Mucosa of stomach (tissue), 1 donor: ENCODE measurements around the gene ALMS1.
"Not testable (repeated sequence)": the region's sequence is repeated elsewhere in the genome, so short reads cannot be mapped to it uniquely, and the experiment has no call there.

Experiments used
- H3K27me3 ChIP-seq: one replicate; pipeline ENCODE4 v1.7.0; 2013; ENCODE audit warnings: mild to moderate bottlenecking, low read length; ENCODE audit not compliant: control insufficient read depth, insufficient read depth
- H3K36me3 ChIP-seq: one replicate; pipeline ENCODE4 v1.7.0; 2013; ENCODE audit warnings: low read length; ENCODE audit not compliant: control insufficient read depth, insufficient read depth
- H3K4me1 ChIP-seq: one replicate; pipeline ENCODE4 v1.7.0; 2013; ENCODE audit warnings: mild to moderate bottlenecking, low read length; ENCODE audit not compliant: control insufficient read depth, insufficient read depth
- H3K4me3 ChIP-seq: one replicate; pipeline ENCODE4 v1.7.0; 2013; ENCODE audit warnings: low read length
- H3K9ac ChIP-seq: one replicate; pipeline ENCODE4 v1.7.0; 2013; ENCODE audit warnings: mild to moderate bottlenecking, low read length, moderate library complexity
- H3K9me3 ChIP-seq: one replicate; pipeline ENCODE4 v1.7.0; 2013; ENCODE audit warnings: mild to moderate bottlenecking, low read length, moderate library complexity; ENCODE audit not compliant: control insufficient read depth
- donor health status: Pancreatic carcinoma.

Gene ALMS1

GRCh38 chr2:73483874-73484273 is 98.2 kb downstream of the ALMS1 start:
- not testable (repeated sequence) for H3K4me1 ChIP-seq, H3K9me3 ChIP-seq, H3K9ac ChIP-seq, H3K27me3 ChIP-seq, H3K36me3 ChIP-seq, H3K4me3 ChIP-seq

DNA sequence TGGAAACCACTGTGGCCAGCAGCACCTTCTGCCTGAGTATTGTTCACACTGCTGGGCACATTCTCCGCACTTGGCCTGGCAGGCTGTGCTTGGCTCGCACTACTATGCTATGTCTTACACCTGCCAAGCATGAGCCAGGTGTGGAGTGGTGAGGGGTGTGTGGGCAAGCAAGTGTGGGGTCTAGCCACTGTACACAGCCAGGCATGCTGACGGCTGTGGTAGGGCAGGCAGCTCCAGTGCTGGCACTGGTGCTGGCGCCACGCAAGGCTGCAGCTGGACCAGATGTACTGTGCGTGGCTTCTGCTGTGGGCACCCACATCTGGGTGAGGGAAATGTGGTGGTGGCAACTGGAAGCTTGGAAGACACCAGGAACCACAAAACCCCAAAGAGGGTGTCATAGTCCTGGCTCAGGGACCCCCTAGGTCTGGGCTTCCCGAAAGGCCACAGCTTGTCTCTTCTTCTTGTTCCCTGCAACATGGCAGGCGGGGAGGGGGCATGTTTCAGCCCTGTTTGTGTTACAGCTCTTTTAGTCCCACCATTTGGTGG is 101.5 kb downstream of the ALMS1 start:
- H3K27me3 ChIP-seq: no peaks in the 10 kb centered on the region
- H3K4me1 ChIP-seq: no peaks in the 10 kb centered on the region
- no peak overlapping the region for H3K4me3 ChIP-seq
- H3K9ac ChIP-seq: no peak overlapping the region
- H3K36me3 ChIP-seq: peaks cover 8% of the 10 kb centered on the region
- H3K9me3 ChIP-seq: no peaks in the 10 kb centered on the region

DNA sequence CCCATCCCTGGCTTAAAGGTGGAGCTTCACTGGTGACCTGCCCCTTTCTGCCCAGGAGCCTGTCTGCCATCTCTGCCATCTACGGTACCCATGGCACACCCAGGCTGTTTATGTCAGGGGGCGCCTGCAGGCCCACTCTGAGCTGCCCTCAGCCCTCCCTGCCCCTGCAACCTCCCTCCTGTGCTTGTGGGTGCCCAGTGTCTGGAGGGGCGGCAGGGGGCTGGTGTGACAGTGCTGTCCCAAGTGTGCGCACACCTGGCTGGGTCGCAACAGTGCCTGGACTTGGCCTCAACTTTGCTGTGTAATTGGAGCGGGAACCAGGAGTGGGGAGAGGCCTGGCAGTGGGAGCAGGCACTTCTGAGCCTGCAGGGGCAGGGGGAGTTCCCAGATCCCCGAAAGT is 102.4 kb downstream of the ALMS1 start:
- no peak overlapping the region for H3K4me3 ChIP-seq
- H3K9me3 ChIP-seq: no peaks in the 10 kb centered on the region
- no peak overlapping the region for H3K9ac ChIP-seq
- H3K4me1 ChIP-seq: no peaks in the 10 kb centered on the region
- peaks cover 8% of the 10 kb centered on the region for H3K36me3 ChIP-seq
- H3K27me3 ChIP-seq: no peaks in the 10 kb centered on the region

GRCh38 chr2:73489053-73489452 is 103.4 kb downstream of the ALMS1 start:
- Histone ChIP-seq H3K36me3 (peaks cover 8% of the 10 kb centered on the region), H3K9me3 (no peaks in the 10 kb centered on the region), H3K4me3 (no peak overlapping the region), H3K27me3 (no peaks in the 10 kb centered on the region), H3K4me1 (no peaks in the 10 kb centered on the region), H3K9ac (no peak overlapping the region)

- Histone ChIP-seq H3K4me3 (no peak overlapping the region), H3K9ac (no peak overlapping the region), H3K4me1 (no peaks in the 10 kb centered on the region), H3K9me3 (no peaks in the 10 kb centered on the region), H3K36me3 (peaks cover 8% of the 10 kb centered on the region), H3K27me3 (no peaks in the 10 kb centered on the region)
These were observed 108.4 kb downstream of the ALMS1 start for GRCh38 chr2:73494031-73494430.

- Histone ChIP-seq H3K4me3 (no peak overlapping the region), H3K9ac (no peak overlapping the region)
These were observed 118.4 kb downstream of the ALMS1 start for GRCh38 chr2:73503992-73504570.

GRCh38 chr2:73504850-73505249 is 119.2 kb downstream of the ALMS1 start:
- H3K4me1 ChIP-seq, H3K27me3 ChIP-seq, H3K36me3 ChIP-seq, H3K9ac ChIP-seq, H3K4me3 ChIP-seq, H3K9me3 ChIP-seq: not testable (repeated sequence)

More at GRCh38 chr2:73503992-73504570, 118.4 kb downstream of the ALMS1 start:
- Histone ChIP-seq H3K4me1 (no peaks in the 10 kb centered on the region), H3K9me3 (no peaks in the 10 kb centered on the region), H3K36me3 (no peaks in the 10 kb centered on the region), H3K27me3 (no peaks in the 10 kb centered on the region)

GRCh38 chr2:73510470-73510869 is 124.8 kb downstream of the ALMS1 start:
- not testable (repeated sequence) for H3K9me3 ChIP-seq, H3K4me3 ChIP-seq, H3K9ac ChIP-seq, H3K36me3 ChIP-seq, H3K4me1 ChIP-seq, H3K27me3 ChIP-seq

DNA sequence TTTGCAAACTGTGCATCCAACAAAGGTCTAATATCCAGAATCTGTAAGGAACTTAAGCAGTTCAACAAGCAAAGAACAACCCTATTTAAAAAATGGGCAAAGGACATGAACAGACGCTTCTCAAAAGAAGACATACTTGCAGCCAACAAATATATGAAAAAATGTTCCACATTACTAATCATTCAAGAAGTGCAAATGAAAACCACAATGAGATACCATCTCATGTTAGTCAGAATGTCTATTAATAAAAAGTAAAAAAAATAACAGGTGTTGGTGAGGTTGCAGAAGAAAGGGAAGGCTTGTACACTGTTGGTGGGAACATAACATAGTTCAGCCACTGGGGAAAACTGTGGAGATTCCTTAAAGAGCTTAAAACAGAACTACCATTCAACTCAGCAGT is 130.4 kb downstream of the ALMS1 start:
- Histone ChIP-seq H3K9me3 (no peaks in the 10 kb centered on the region), H3K4me3 (no peak overlapping the region), H3K9ac (no peak overlapping the region), H3K27me3 (no peaks in the 10 kb centered on the region), H3K36me3 (no peaks in the 10 kb centered on the region), H3K4me1 (no peaks in the 10 kb centered on the region)

GRCh38 chr2:73528688-73529087 is 143.1 kb downstream of the ALMS1 start:
- no peaks in the 10 kb centered on the region for H3K27me3 ChIP-seq
- no peaks in the 10 kb centered on the region for H3K9me3 ChIP-seq
- no peaks in the 10 kb centered on the region for H3K36me3 ChIP-seq
- H3K9ac ChIP-seq: no peak overlapping the region
- no peaks in the 10 kb centered on the region for H3K4me1 ChIP-seq
- no peak overlapping the region for H3K4me3 ChIP-seq

- not testable (repeated sequence) for H3K9ac ChIP-seq, H3K36me3 ChIP-seq, H3K27me3 ChIP-seq, H3K4me3 ChIP-seq, H3K9me3 ChIP-seq, H3K4me1 ChIP-seq
These were observed 145.1 kb downstream of the ALMS1 start for GRCh38 chr2:73530773-73531172.

DNA sequence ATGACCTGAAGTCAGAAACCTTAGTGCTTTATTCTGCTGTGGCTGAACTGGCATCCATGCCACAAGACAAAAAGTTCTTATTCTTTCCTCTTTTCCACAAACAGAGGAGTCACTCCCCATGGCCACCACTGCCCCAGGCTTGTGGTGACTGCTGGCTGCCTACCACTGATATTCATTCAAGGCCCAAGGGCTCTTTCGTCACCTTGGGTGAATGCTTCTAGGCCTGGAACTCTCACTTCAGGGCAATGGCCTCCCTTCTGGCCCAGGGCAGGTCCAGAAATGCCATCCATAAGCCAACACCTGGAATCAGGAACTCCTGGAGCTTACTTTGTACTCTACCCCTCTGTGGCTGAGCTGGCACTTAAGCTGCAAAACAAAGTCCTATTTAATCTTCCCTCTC is 146.7 kb downstream of the ALMS1 start:
- Histone ChIP-seq H3K36me3 (no peaks in the 10 kb centered on the region), H3K4me1 (no peaks in the 10 kb centered on the region), H3K9ac (no peak overlapping the region), H3K9me3 (no peaks in the 10 kb centered on the region), H3K4me3 (no peak overlapping the region), H3K27me3 (no peaks in the 10 kb centered on the region)
